Ovary (tissue), 9 donors: ENCODE results near the gene F7. TPM values are rescaled to one million over a fixed set of nuclear protein-coding genes. Genes with fewer than 3 reads are reported as not detected.
"Not testable (repeated sequence)": the region's sequence is repeated elsewhere in the genome, so short reads cannot be mapped to it uniquely, and the experiment has no call there.

Experiments
- DNase-seq, 5 donors: peaks; one replicate each; pipeline ENCODE4 v3.0.0-alpha.2; 2019 to 2020
- H3K27ac ChIP-seq, 2 donors: fragments of 200-600 bp; one replicate each; pipeline versions ENCODE4 v1.5.1 to v1.8.0; 2019 to 2022
- H3K27me3 ChIP-seq: fragments of 200-600 bp; one replicate; pipeline ENCODE4 v1.8.0; 2022
- H3K36me3 ChIP-seq: fragments of 200-600 bp; sonication (generic); one replicate; pipeline ENCODE4 v1.5.1; 2019
- H3K4me1 ChIP-seq: one replicate; pipeline ENCODE4 v1.8.1; 2013; ENCODE audit warnings: mild to moderate bottlenecking, moderate library complexity; ENCODE audit not compliant: insufficient read depth
- H3K4me3 ChIP-seq: fragments of 200-600 bp; sonication (generic); one replicate; pipeline ENCODE4 v1.5.1; 2017
- H3K9me3 ChIP-seq, 2 donors: fragments of 200-600 bp in 1 of 2; sonication (generic) in 1 of 2; one replicate each; pipeline versions ENCODE4 v1.5.1 to v1.8.1; 2013 to 2019; ENCODE audit warnings: mild to moderate bottlenecking in 1 of 2, moderate library complexity in 1 of 2
- EP300 ChIP-seq: sonication (generic); formaldehyde crosslinking; IDR thresholded peaks from one replicate; pipeline ENCODE4 v1.6.1; 2017; ENCODE audit warnings: antibody characterized with exemption
- POLR2A ChIP-seq: fragments of 450-650 bp; IDR thresholded peaks from one replicate; pipeline ENCODE4 v1.6.1; 2017; ENCODE audit warnings: antibody characterized with exemption, mild to moderate bottlenecking, moderate library complexity
- WGBS, 3 donors: extraction: QIAGEN DNeasy Blood & Tissue Kit in 1 of 3; methylation state at CpG; one replicate each; pipeline versions ENCODE4 v1.1.5 to v1.1.7; 2013 to 2017; 5-methylcytosine and 5-hydroxymethylcytosine counted together
- intact Hi-C, 4 donors: fragments of 100-400 bp; cut with DNase I; formaldehyde crosslinking; loops; one replicate each; pipeline versions ENCODE4 v1.11.0 to v1.15.1; 2022 to 2023
- polyA plus RNA-seq, 2 donors: library from polyadenylated mRNA; stranded (reverse); fragments of 200-250 nt in 1 of 2; fragments of 350-450 nt in 1 of 2; fragmentation: Illumina TruSeq in 1 of 2; extraction: RNeasy Lipid Tissue Mini Kit (QIAGEN cat#74804) in 1 of 2; gene quantifications; one replicate each; pipeline ENCODE4 v1.2.3, GENCODE V29; 2013 to 2014
- total RNA-seq, 7 donors: library from RNA; depleted of rRNA in 2 of 7; stranded (reverse); fragments of >200 nt in 2 of 7; fragmentation: NEBNext Ultra II Directional in 3 of 7; extraction: Animal tissue kit (Norgen Biotek cat#: 25700) in 3 of 7; gene quantifications; one replicate each; pipeline versions ENCODE4 v1.1.0 to v1.2.4, GENCODE V29; 2016 to 2023
- TF ChIP-seq, protein P1 (sequence below), 3 donors: fragments of 450-650 bp in 2 of 3; fragments of 200-600 bp in 1 of 3; IDR thresholded peaks; one replicate each; pipeline versions ENCODE4 v1.5.1 to v1.8.0; 2016 to 2022; ENCODE audit warnings: antibody characterized with exemption in 3 of 3, mild to moderate bottlenecking in 1 of 3
- donor health status: DM: no; HTN: no; CAD: no; lungs with moderate emphysema.
- donor health status: DM: no; HTN: no; CAD: no.
- donor health status: Bipolar disorder and iron deficiency.
- donor health status: DM: yes; HTN: yes; CAD: no.
- donor health status: DM: no; HTN: no; CAD: no.
- donor health status: DM: yes; HTN: yes; CAD: no.

F7 gene
- total and polyA plus RNA-seq, 9 donors, result 0.11 to 2.1 (median 0.35) TPM; not detected in 2

DNA sequence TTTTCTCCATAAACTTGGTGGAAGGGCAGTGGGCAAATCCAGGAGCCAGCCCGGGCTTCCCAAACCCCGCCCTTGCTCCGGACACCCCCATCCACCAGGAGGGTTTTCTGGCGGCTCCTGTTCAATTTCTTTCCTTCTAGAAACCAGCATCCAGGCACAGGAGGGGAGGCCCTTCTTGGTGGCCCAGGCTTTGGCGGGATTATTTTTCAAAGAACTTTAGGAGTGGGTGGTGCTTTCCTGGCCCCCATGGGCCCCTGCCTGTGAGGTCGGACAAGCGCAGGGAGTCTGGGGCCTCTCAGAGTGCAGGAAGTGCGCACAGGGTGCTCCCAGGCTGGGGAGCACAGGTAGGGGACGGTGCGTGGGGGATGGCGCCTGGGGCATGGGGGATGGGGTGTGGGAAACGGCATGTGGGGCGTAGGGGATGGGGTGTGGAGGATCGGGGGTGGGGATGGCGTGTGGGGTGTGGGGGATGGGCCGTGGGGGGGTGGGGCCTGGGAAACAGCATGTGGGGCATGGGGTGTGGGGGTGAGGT, 396 bp downstream of the F7 start:
- H3K9me3 ChIP-seq, result no peaks in the 10 kb centered on the region
- H3K4me1 ChIP-seq, result peaks cover 8% of the 10 kb centered on the region
- TF ChIP-seq EP300, result no peak
- TF ChIP-seq POLR2A, result no peak
- 37 to 42% (median 41%) methylated on average over 8 to 16 of the region's 16 CpGs for WGBS, 3 donors
- no peaks in the 10 kb centered on the region for H3K36me3 ChIP-seq
- intact Hi-C loops, result no loop called here
- no peak overlapping the region for H3K4me3 ChIP-seq
- DNase-seq, result no peak
- no peak overlapping the region for H3K27ac ChIP-seq
- H3K27me3 ChIP-seq, result no peaks in the 10 kb centered on the region

GRCh38 chr13:113106711-113107351, 1.2 kb downstream of the F7 start:
- Histone ChIP-seq H3K4me3 (no peak overlapping the region), H3K27ac (no peak overlapping the region), H3K36me3 (no peaks in the 10 kb centered on the region), H3K9me3 (no peaks in the 10 kb centered on the region), H3K27me3 (no peaks in the 10 kb centered on the region), H3K4me1 (peaks cover 8% of the 10 kb centered on the region)
- WGBS, 3 donors, result 69 to 79% (median 74%) methylated on average over 23 to 25 of the region's 25 CpGs
- no peak for DNase-seq
- TF ChIP-seq, protein P1, sequence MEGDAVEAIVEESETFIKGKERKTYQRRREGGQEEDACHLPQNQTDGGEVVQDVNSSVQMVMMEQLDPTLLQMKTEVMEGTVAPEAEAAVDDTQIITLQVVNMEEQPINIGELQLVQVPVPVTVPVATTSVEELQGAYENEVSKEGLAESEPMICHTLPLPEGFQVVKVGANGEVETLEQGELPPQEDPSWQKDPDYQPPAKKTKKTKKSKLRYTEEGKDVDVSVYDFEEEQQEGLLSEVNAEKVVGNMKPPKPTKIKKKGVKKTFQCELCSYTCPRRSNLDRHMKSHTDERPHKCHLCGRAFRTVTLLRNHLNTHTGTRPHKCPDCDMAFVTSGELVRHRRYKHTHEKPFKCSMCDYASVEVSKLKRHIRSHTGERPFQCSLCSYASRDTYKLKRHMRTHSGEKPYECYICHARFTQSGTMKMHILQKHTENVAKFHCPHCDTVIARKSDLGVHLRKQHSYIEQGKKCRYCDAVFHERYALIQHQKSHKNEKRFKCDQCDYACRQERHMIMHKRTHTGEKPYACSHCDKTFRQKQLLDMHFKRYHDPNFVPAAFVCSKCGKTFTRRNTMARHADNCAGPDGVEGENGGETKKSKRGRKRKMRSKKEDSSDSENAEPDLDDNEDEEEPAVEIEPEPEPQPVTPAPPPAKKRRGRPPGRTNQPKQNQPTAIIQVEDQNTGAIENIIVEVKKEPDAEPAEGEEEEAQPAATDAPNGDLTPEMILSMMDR (IDR thresholded peaks at IDR 0.05), result no peak
- no peak for TF ChIP-seq EP300
- intact Hi-C loops, result no loop called here

DNA sequence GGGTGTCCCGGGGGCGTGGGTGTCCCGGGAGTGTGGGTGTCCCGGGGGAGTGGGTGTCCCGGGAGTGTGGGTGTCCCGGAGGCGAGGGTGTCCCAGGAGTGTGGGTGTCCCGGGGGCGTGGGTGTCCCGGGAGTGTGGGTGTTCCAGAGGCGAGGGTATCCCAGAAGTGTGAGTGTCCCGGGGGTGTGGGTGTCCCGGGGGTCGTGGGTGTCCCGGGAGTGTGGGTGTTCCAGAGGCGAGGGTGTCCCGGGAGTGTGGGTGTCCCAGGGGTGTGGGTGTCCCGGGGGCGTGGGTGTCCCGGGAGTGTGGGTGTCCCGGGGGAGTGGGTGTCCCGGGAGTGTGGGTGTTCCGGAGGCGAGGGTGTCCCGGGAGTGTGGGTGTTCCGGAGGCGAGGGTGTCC, 2.9 kb downstream of the F7 start:
- DNase-seq, result peak in 1 of 5 donors; percentile 6
- H3K27ac ChIP-seq, H3K27me3 ChIP-seq, H3K4me3 ChIP-seq, H3K9me3 ChIP-seq, H3K36me3 ChIP-seq, H3K4me1 ChIP-seq, intact Hi-C loops: not testable (repeated sequence)
- 94 to 99% (median 97%) methylated on average over 14 to 26 of the region's 27 CpGs for WGBS, 3 donors

DNA sequence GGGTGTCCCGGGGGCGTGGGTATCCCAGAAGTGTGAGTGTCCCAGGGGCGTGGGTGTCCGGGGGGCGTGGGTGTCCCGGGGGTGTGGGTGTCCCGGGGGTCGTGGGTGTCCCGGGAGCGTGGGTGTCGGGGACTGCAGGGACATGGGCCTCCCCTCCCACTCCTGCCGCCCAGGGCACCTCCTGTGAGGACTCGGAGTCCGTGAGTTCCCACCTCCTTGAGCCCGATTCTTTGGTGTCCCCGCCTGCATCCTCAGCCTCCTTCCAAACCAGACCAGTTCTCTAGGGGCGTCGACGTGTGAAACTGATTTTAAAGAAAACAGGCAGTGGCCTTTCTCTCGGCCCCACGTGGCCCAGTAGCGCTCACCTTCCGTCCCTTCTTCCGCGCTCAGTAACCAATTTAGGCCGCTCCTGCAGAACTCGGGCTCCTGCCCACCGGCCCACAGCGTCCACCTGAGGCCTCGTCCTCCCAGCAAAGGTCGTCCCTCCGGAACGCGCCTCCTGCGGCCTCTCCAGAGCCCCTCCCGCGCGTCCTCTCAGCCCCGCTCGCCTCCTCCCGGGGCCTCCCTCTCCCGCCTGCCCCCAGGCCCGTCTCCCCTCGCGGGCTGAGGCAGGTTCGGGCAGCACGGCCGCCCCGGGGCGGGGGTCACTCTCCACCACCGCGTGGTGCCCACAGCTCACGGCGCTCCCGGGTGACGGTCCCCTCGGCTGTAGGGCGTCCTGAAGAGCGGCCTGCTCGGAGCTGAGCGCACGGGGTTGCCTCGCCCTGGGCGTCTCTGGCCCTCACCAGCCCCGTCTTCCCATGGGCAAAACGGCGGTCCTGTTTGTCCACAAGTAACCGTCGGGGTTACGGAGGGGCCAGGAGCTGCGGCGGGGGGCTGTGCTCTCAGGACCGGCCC, 3.8 kb downstream of the F7 start:
- H3K9me3 ChIP-seq, result no peaks in the 10 kb centered on the region
- H3K4me3 ChIP-seq, result no peak overlapping the region
- peak in 2 of 5 donors; percentile 20 to 34 for DNase-seq

More for the DNA sequence above, 3.8 kb downstream of the F7 start:
- TF ChIP-seq, protein P1 (IDR thresholded peaks at IDR 0.05), result no peak
- TF ChIP-seq POLR2A, result no peak
- no peak for TF ChIP-seq EP300
- no peak overlapping the region for H3K27ac ChIP-seq
- H3K27me3 ChIP-seq, result no peaks in the 10 kb centered on the region
- intact Hi-C loops, result no loop called here
- H3K4me1 ChIP-seq, result peaks cover 8% of the 10 kb centered on the region
- H3K36me3 ChIP-seq, result no peaks in the 10 kb centered on the region
- 29 to 52% (median 31%) methylated on average over 51 to 73 of the region's 73 CpGs for WGBS, 3 donors
